GM18499 (cell line): Measurements from ENCODE around the gene LRRC8E.
"Not testable (repeated sequence)": the region's sequence is repeated elsewhere in the genome, so short reads cannot be mapped to it uniquely, and the experiment has no call there.

Experiments
- ATAC-seq: cut with Tn5 transposase; IDR thresholded peaks from one replicate; pipeline ENCODE4 v1.9.1; 2021; ENCODE audit warnings: moderate number of reproducible peaks; ENCODE audit not compliant: insufficient read depth, unreplicated experiment

LRRC8E gene

GRCh38 chr19:7879836-7880235, 8.5 kb upstream of the LRRC8E start:
- no peak for ATAC-seq

GRCh38 chr19:7881910-7882309, 6.4 kb upstream of the LRRC8E start:
- ATAC-seq, result no peak

- ATAC-seq, result no peak
Observed at GRCh38 chr19:7883105-7883504, 5.2 kb upstream of the LRRC8E start.

- no peak for ATAC-seq
Observed at GRCh38 chr19:7883796-7884570, 4.3 kb upstream of the LRRC8E start.

GRCh38 chr19:7885818-7886217, 2.5 kb upstream of the LRRC8E start:
- no peak for ATAC-seq

- ATAC-seq, result no peak
Observed at GRCh38 chr19:7887408-7888144, 734 bp upstream of the LRRC8E start.

- ATAC-seq, result no peak
Observed at GRCh38 chr19:7888826-7889217, 512 bp downstream of the LRRC8E start.

GRCh38 chr19:7893362-7894101, 5.2 kb downstream of the LRRC8E start:
- ATAC-seq, result not testable (repeated sequence)

GRCh38 chr19:7894612-7895309, 6.5 kb downstream of the LRRC8E start:
- no peak for ATAC-seq

- no peak for ATAC-seq
Observed at GRCh38 chr19:7895565-7895964, 7.3 kb downstream of the LRRC8E start.

- ATAC-seq, result no peak
Observed at GRCh38 chr19:7897292-7897691, 9.0 kb downstream of the LRRC8E start.

- no peak for ATAC-seq
Observed at GRCh38 chr19:7898967-7899366, 10.7 kb downstream of the LRRC8E start.

- no peak for ATAC-seq
Observed at GRCh38 chr19:7899751-7900378, 11.6 kb downstream of the LRRC8E start.

GRCh38 chr19:7900401-7900870, 12.1 kb downstream of the LRRC8E start:
- ATAC-seq, result no peak

- no peak for ATAC-seq
Observed at GRCh38 chr19:7900931-7901330, 12.6 kb downstream of the LRRC8E start.

GRCh38 chr19:7901337-7901736, 13.0 kb downstream of the LRRC8E start:
- ATAC-seq, result no peak

- no peak for ATAC-seq
Observed at GRCh38 chr19:7902796-7903243, 14.5 kb downstream of the LRRC8E start.

GRCh38 chr19:7903244-7904073, 15.1 kb downstream of the LRRC8E start, which contains the start of gene MAP2K7:
TSS of gene MAP2K7 (plus strand) at chr19:7903877. CDS start at chr19:7903945, 68 bp downstream.
- peak; percentile 76 for ATAC-seq
